Choroid plexus epithelial cell (primary cell): ENCODE results near the gene CYP1A1.

Source experiments
- DNase-seq: peaks from one replicate; pipeline ENCODE4 v3.0.0-alpha.2; 2010; ENCODE audit warnings: low read depth
- H3K4me3 ChIP-seq: 2 replicates; pipeline ENCODE4 v1.5.1; 2011; ENCODE audit warnings: low read depth, mild to moderate bottlenecking, control low read depth, low read length, moderate library complexity
- TF ChIP-seq, protein P1 (sequence below): conservative IDR thresholded peaks from 2 replicates; pipeline ENCODE4 v1.5.1; 2011; ENCODE audit warnings: low read depth, mild to moderate bottlenecking, control low read depth, inconsistent platforms, low read length, moderate library complexity

The CYP1A1 gene

GRCh38 chr15:74712311-74712710 is 13.0 kb downstream of the CYP1A1 start:
- H3K4me3 ChIP-seq, result no peak overlapping the region
- no peak for DNase-seq
- TF ChIP-seq, protein P1, sequence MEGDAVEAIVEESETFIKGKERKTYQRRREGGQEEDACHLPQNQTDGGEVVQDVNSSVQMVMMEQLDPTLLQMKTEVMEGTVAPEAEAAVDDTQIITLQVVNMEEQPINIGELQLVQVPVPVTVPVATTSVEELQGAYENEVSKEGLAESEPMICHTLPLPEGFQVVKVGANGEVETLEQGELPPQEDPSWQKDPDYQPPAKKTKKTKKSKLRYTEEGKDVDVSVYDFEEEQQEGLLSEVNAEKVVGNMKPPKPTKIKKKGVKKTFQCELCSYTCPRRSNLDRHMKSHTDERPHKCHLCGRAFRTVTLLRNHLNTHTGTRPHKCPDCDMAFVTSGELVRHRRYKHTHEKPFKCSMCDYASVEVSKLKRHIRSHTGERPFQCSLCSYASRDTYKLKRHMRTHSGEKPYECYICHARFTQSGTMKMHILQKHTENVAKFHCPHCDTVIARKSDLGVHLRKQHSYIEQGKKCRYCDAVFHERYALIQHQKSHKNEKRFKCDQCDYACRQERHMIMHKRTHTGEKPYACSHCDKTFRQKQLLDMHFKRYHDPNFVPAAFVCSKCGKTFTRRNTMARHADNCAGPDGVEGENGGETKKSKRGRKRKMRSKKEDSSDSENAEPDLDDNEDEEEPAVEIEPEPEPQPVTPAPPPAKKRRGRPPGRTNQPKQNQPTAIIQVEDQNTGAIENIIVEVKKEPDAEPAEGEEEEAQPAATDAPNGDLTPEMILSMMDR, result no peak

GRCh38 chr15:74710319-74711094 is 14.8 kb downstream of the CYP1A1 start:
- TF ChIP-seq, protein P1, result no peak
- no peak overlapping the region for H3K4me3 ChIP-seq
- DNase-seq, result no peak

- TF ChIP-seq, protein P1, result no peak
- DNase-seq, result no peak
- no peak overlapping the region for H3K4me3 ChIP-seq
Observed at GRCh38 chr15:74709892-74710291, 15.4 kb downstream of the CYP1A1 start.

DNA sequence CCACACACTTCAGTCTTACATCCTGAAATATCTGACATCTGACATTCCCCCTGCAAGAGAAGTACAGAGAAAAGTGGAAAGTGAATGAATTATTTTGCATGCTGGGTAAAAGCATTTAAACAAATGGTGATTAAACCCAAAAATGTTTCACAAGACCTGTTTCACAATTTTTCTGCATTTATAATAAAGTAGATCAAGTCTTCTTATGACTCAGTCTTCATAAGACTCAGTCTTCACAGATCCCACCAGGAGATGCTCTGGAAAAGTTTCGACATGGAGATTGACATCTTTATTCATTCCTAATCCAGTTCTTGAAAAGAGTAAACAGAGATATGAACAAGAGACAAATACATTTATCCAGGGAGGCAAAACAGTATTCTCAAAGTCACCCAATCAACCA is 16.3 kb downstream of the CYP1A1 start:
- TF ChIP-seq, protein P1, result no peak
- no peak overlapping the region for H3K4me3 ChIP-seq
- DNase-seq, result no peak

- H3K4me3 ChIP-seq, result no peak overlapping the region
- TF ChIP-seq, protein P1, result no peak
Observed at GRCh38 chr15:74696808-74697207, 28.5 kb downstream of the CYP1A1 start.

DNA sequence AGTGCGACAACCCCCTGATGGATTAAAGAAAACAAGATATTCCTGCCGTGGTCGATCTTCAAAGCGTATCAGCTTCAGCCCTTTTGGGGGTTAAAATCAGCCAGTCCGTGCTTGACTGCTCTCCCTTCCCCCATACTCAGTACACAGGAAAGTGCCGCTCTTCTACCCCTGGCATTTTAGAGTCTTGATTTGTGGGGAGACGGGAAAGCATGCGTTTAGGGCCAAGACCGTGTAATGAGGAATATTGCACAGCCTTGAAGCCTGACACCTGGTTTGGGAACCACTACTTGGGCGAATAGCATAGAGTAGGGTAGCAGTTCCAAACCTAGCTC is 29.0 kb downstream of the CYP1A1 start:
- DNase-seq, result no peak
- TF ChIP-seq, protein P1, result no peak
- peak overlapping the region; percentile 93 for H3K4me3 ChIP-seq

More at GRCh38 chr15:74696808-74697207, 28.5 kb downstream of the CYP1A1 start:
- no peak for DNase-seq
